Mucosa of descending colon (tissue), 3 donors: ENCODE results near the gene ZFC3H1. TPM values are rescaled to one million over a fixed set of nuclear protein-coding genes. Genes with fewer than 3 reads are reported as not detected.

Experiments used
- ATAC-seq: fragments of 200-7000 bp; cut with Tn5 transposase; one replicate; pipeline ENCODE4 v1.9.1; 2020; ENCODE audit warnings: mild to moderate bottlenecking, moderate library complexity
- DNase-seq, 3 donors: peaks; one replicate each; pipeline ENCODE4 v3.0.0-alpha.2; 2020
- H3K36me3 ChIP-seq: fragments of 200-600 bp; one replicate; pipeline ENCODE4 v1.8.0; 2021; ENCODE audit warnings: low read depth, mild to moderate bottlenecking
- H3K4me1 ChIP-seq: fragments of 200-600 bp; one replicate; pipeline ENCODE4 v1.8.0; 2021; ENCODE audit warnings: low read depth, mild to moderate bottlenecking
- H3K4me3 ChIP-seq: fragments of 200-600 bp; one replicate; pipeline ENCODE4 v1.8.0; 2021; ENCODE audit warnings: mild to moderate bottlenecking
- H3K9me3 ChIP-seq: fragments of 200-600 bp; one replicate; pipeline ENCODE4 v1.8.0; 2021; ENCODE audit warnings: mild to moderate bottlenecking
- CTCF ChIP-seq: fragments of 200-600 bp; IDR thresholded peaks from one replicate; pipeline ENCODE4 v1.8.0; 2022; ENCODE audit warnings: antibody characterized with exemption, mild to moderate bottlenecking
- intact Hi-C, 2 donors: fragments of 100-400 bp; cut with DNase I in 1 of 2; cut with micrococcal nuclease in 1 of 2; formaldehyde crosslinking; loops; one replicate each; pipeline versions ENCODE4 v1.11.0 to v1.11.1; 2022; cut with DNase I, micrococcal nuclease
- total RNA-seq, 3 donors: library from RNA; stranded (reverse); fragmentation: NEBNext Ultra II Directional in 2 of 3; extraction: Animal tissue kit (Norgen Biotek cat#: 25700) in 2 of 3; gene quantifications; one replicate each; pipeline versions ENCODE4 v1.2.1 to v1.2.4, GENCODE V29; 2021 to 2023
- donor health status: DM: no; HTN: no; CAD: no; lungs with moderate emphysema.
- donor health status: DM: no; HTN: no; CAD: no.
- donor health status: DM: no; HTN: yes; CAD: no.

The ZFC3H1 gene
- total RNA-seq, 3 donors from 2014 or later = 49.0 to 64.1 (median 57.0) TPM

DNA sequence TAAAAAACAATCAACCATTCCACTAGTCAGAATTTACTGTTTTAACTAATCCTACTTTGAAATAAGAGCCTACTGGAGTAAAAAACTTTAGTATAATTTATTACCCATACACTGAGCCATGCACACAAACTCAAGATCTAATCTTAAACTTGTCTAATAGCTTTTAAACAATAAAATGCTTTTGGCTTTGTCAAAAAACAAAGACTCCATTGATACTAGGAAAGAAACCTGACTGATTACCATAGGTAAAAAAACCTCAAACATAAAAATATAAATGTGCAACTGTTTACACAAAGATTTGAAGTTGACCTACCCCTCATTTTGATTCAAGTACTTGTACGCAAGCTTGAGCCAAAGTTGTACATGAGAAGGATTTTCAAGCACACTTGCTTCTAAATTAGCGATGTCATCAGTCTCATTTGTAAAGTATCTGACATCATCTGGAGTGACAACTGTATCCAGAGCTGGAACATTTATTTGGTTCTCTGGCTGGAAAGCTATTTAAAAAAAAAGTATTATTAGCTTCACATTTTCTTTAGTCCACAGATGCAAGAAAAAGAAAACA lies 36.1 kb downstream of the ZFC3H1 start:
- H3K36me3 ChIP-seq = peaks cover 15% of the 10 kb centered on the region
- H3K4me1 ChIP-seq = no peaks in the 10 kb centered on the region
- H3K9me3 ChIP-seq = no peaks in the 10 kb centered on the region
- no peak overlapping the region for H3K4me3 ChIP-seq
- intact Hi-C loops = no loop called here
- no peak for ATAC-seq
- TF ChIP-seq CTCF = no peak
- no peak for DNase-seq

DNA sequence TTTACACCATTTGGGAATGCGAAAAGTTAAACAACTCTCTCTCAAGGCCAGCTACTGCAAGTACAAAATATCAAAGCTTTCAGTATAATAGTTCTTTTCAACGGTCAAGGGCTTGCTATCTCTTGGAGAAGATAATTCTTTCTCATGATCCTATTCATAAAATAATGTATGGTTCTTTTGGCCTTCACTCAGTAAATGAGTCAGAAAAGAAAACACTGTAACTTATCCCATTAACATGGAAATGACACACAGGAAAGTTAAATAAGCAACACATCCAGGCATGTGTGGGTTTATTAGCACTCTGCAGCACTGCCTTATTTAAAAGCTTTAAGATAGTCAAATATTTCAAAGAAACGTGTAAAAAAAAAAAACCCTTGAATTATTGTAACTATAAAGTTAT lies 36.9 kb downstream of the ZFC3H1 start:
- Histone ChIP-seq H3K36me3 (peaks cover 9% of the 10 kb centered on the region), H3K4me3 (no peak overlapping the region), H3K4me1 (no peaks in the 10 kb centered on the region), H3K9me3 (no peaks in the 10 kb centered on the region)
- DNase-seq (no peak), ATAC-seq (peak; percentile 45)
- no peak for TF ChIP-seq CTCF
- intact Hi-C loops = no loop called here

DNA sequence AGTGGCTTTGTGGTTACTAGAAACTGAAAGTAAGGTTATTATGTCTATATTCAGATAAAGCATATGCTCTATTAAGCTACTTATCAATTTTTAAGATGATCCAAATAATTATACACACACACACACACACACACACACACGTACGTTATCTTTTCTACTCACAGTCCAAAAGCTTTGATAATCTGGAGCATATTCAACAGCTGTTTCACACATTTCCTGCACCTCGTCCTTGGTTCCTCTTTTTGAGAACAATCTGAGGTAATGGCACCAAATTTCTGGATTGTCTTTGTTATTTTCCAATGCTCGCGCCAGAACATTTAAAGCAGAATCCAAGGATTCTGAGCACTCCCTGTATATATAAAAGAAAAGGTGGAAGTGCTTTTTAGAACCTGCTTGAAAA lies 37.5 kb downstream of the ZFC3H1 start:
- intact Hi-C loops = no loop called here
- TF ChIP-seq CTCF = no peak

DNA sequence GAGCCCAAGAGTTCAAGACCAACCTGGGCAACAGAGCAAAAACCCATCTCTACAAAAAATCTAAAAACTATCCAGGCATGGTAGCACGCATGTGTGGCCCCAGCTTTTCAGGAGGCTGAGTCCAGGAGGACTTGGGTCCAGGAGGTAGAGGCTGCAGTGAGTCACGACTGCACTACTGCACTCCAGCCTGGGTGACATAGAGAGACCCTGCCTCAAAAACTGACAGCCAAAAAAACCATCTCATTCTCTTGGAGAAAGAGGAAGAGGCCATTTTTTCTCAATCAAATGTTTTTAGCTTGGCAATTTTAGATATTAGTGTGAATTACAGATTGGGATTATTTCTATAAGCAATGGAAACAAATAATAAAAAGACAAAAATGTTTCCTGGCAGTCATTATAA lies 38.2 kb downstream of the ZFC3H1 start:
- DNase-seq = no peak
- peaks cover 9% of the 10 kb centered on the region for H3K36me3 ChIP-seq
- no peaks in the 10 kb centered on the region for H3K4me1 ChIP-seq
- ATAC-seq = no peak
- no peak for TF ChIP-seq CTCF
- no peaks in the 10 kb centered on the region for H3K9me3 ChIP-seq
- intact Hi-C loops = no loop called here
- H3K4me3 ChIP-seq = no peak overlapping the region

More for the DNA sequence above, 37.5 kb downstream of the ZFC3H1 start:
- peak in 1 of 3 donors; percentile 9 for DNase-seq
- no peak overlapping the region for H3K4me3 ChIP-seq
- H3K36me3 ChIP-seq = peaks cover 9% of the 10 kb centered on the region
- no peaks in the 10 kb centered on the region for H3K4me1 ChIP-seq
- peak; percentile 25 for ATAC-seq
- no peaks in the 10 kb centered on the region for H3K9me3 ChIP-seq

- Histone ChIP-seq H3K4me1 (no peaks in the 10 kb centered on the region), H3K36me3 (peaks cover 9% of the 10 kb centered on the region), H3K9me3 (no peaks in the 10 kb centered on the region), H3K4me3 (no peak overlapping the region)
- no peak for TF ChIP-seq CTCF
- no peak for DNase-seq
- ATAC-seq = no peak
- intact Hi-C loops = no loop called here
Observed at GRCh38 chr12:71621938-71622337, 41.7 kb downstream of the ZFC3H1 start.
